ENCODE measurements around the gene CASR. TPM values are rescaled to one million over a fixed set of nuclear protein-coding genes. Genes with fewer than 3 reads are reported as not detected.

CASR gene
- total RNA-seq, 4 donors from 2014 or later: 0.19 TPM; not detected in 3

Other genes with a start within 250 kb of the CASR start
- gene ILDR1, start 161.4 kb upstream of the CASR start, total RNA-seq: 1 to 10 TPM; 2.3 to 6.0 (median 3.6) TPM
- 10 to 100 TPM in 1 of 4 donors, 1 to 10 TPM in 2, under 1 TPM in 1; 0.42 to 11.1 (median 3.3) TPM for gene CD86, start 128.3 kb upstream of the CASR start, total RNA-seq
- gene CSTA, start 141.6 kb downstream of the CASR start, total RNA-seq: 1,000 to 10,000 TPM; 1,851 to 3,432 (median 2,556) TPM
- 10 to 100 TPM; 11.8 to 30.6 (median 24.2) TPM for gene MIX23, start 199.6 kb downstream of the CASR start, total RNA-seq
- 10 to 100 TPM; 48.0 to 74.5 (median 61.1) TPM for gene FAM162A, start 200.5 kb downstream of the CASR start, total RNA-seq
- gene WDR5B, start 232.4 kb downstream of the CASR start, total RNA-seq: 1 to 10 TPM in 3 of 4 donors, under 1 TPM in 1; 0.57 to 4.6 (median 2.1) TPM

Measured in esophagus squamous epithelium (tissue), 4 donors.